Measurements from ENCODE around the gene NAGS.
"Not testable (repeated sequence)": the region's sequence is repeated elsewhere in the genome, so short reads cannot be mapped to it uniquely, and the experiment has no call there.

NAGS gene, protein sequence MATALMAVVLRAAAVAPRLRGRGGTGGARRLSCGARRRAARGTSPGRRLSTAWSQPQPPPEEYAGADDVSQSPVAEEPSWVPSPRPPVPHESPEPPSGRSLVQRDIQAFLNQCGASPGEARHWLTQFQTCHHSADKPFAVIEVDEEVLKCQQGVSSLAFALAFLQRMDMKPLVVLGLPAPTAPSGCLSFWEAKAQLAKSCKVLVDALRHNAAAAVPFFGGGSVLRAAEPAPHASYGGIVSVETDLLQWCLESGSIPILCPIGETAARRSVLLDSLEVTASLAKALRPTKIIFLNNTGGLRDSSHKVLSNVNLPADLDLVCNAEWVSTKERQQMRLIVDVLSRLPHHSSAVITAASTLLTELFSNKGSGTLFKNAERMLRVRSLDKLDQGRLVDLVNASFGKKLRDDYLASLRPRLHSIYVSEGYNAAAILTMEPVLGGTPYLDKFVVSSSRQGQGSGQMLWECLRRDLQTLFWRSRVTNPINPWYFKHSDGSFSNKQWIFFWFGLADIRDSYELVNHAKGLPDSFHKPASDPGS

DNA sequence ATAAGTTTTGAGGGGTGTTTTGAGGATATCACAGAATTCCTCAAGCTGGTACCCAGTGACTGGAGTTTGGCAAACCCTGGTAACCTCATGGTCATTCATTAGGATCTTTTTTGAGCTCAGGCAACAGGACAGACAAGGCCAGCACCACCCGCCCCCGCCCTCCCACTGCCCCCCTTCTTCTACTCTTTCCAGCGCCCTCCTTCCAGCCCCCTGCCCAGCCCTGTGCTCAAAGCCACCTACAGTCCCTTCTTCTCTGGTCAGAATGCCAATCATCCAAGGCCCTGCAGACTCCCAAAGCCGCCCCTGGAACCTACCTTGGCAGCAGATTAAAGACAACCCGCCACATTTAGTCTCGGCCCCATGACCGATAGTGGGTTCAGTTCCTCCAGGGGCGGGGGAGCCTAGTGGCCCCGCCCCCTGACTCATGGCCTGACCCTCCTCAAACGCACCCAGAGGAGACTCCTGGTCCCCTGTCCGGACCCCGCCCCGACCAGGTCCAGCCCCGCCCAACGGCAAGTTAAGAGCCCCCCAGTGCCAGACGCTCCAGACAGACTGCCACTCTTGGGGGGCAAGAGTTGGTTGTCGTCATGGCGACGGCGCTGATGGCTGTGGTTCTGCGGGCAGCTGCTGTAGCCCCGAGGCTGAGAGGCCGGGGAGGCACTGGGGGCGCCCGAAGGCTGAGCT is at the start of gene NAGS:
NAGS (plus strand) TSS at position 546 of the 684 bp plus-strand sequence; CDS start at position 588, 42 bp downstream.
- DNase-seq = peak in 1 of 6 experiments; percentile 14

DNA sequence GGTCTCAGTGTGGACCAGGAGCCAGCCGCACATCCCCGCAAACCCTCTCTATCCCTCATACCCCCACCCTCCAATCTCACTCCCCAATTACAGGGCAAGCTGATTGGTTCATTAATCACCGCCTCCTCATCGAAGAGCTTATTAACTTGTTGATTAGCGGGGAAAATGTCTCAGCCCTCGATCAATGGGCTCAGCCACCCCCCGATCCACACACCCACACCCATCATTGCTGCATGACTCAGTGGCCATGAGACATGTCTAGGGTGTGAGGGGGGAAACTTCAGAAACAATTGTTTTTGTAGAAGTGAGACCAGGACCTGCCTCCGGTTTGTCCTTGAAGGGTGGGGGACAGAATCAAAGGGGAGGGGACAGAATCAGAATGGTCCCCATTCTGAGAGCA is 48.2 kb upstream of the NAGS start:
- no peak for DNase-seq

DNA sequence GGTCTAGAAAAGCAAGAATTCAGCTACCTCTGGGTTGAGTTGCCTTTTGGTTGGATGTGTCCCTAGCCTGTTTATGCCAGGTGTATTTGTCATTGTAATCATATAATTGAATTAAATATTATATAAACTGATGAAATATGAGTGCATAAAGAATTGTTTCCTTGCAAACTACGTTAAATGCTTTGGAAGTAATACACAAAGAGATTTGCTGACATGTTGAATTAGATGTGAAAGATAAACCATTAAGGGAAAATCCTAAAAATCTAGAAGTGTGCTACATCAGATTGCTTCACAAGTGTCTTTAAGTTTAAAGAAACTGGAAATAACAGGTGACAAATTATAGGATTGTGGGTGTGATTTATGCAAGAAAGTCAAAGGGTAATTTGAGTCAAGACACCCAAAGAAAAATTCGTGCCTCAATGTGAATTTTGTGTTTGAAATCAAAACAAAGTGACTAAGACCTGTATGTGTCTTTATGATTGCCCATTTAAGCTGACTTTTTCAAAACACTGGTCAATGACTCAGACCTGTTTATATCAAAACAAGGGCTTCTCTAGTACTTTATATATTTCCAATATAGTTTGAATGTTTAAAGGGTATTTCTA is 45.6 kb upstream of the NAGS start:
- DNase-seq = no peak

DNA sequence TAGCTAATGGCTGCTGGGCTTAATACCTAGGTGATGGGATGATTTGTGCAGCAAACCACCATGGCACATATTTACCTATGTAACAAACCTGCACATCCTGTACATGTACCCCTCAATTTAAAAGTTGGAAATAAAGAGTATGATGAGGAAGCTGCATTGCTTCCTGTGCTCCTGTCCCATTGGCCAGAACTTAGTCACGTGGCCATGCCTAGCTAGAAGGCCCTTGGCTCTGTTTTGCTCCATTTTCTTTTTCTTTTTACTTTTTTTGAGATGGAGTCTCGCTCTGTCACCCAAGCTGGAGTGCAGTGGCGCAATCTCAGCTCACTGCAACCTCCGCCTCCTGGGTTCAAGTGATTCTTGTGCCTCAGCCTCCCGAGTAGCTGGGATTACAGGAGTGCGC is 43.1 kb upstream of the NAGS start:
- DNase-seq = not testable (repeated sequence)

DNA sequence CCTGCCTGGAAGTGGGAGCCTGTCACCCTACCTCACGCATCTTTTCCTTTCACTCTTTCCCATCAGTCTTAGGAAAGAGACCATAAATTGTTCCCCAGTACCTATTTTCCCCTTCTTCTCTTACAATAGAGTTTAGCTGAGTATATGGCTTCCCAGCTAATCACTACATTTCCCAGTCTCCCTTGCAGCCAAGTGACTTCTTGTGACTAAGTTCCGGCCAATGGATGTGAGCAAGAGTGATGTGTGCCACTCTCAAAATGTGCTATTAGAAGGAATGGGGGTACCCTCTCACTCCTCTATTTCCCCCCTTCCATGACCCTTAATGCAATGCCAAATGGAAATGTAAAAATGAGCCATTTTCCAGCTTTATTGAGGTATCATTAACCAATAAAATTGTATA is 42.5 kb upstream of the NAGS start:
- DNase-seq = no peak

DNA sequence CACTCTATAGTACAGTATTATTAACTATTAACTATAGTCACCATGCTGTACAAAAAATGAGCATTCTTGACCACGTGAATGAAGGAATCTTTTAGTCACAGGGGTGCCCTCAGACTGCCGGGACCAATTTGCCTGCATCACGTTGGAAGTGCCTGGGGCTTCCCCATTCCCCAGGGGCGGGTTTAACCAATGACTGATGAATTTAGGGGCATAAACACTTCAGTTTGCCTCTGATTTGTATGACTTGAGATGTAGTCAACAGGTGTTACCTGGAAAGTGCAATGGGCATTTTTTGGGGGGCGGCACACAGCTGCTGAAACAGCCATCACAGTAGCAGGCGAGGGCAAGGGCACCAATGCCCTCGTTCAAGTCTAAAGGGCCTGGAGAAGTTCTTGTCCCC is 41.9 kb upstream of the NAGS start:
- DNase-seq = no peak

DNA sequence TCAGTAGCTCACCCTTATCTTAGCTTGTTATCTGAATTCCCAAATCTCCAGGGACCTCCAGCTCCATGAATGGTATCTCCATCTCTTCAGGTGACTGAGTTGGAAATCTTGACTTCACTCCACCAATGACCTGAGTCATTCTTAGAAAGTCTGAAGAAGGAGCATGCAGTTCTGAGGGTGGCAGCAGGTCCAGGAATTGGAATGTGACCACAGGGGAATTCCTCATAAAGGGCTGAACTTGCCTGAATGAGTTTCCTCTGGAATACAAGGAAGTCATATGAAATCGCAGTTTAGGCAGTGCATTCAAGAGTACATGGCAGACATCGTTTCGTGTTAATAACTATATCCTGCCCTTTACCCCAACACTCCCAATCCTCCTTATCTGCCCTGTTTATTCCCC is 38.1 kb upstream of the NAGS start:
- no peak for DNase-seq

DNA sequence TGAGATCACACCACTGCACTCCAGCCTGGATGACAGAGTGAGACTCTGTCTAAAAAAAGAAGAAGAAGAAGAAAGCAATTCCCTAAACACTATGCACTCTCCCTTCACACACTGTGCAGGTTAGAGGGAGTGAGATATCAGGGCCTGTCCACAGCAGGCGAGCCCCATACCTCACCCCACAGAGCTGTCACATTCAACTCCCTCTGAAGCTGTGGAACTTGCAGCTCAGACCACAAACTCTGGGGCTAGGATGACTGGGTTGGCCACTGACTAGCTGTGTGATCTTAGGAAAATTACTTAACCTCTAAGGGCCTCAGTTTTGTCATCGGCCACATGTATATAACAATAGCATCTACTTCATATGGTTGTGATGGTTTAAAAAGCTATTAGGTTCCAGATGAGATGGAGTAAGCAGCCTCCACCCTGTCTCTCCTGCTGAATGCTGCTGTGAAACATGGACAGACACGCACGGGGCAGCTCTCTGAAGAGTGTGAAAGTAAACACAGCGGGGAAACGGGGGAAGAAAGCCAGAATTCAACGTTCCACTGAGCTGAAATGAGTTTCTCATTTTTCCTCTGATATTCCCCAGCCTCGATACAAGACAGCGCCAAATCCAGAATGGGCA is 37.1 kb upstream of the NAGS start:
- no peak for DNase-seq

DNA sequence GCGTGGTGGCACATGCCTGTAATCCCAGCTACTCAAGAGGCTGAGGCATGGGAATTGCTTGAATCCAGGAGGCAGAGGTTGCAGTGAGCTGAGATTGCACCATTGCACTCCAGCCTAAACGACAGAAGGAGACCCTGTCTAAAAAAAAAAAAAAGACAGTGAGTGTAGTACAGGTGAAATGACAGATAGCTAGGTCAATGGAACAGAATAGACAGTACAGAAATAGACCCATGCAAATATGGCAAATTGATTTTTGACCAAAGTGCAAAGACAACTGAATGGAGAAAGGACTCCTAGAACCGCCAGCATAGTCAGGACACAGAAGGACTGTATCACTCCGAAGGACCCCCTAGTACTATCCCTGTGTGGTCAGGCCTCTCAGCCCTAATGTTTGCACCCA is 34.1 kb upstream of the NAGS start:
- DNase-seq = no peak

DNA sequence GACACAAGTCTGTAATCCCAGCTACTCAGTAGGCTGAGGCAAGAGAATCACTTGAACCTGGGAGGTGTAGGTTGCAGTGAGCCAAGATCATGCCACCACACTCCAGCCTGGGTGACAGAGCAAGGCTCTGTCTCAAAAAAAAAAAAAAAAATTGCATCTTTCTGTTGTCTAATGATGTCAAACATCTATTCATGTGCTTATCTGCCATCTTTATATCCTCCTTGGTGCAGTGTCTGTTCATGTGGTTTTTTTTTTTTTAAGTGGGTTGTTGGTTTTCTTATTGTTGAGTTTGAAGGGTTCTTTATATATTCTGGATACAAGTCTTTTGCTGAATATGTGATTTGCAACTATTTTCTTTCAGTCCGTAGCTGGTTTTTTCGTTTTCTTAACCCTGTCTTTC is 33.0 kb upstream of the NAGS start:
- peak in 3 of 6 experiments; percentile 5 to 22 (median 20) for DNase-seq

DNA sequence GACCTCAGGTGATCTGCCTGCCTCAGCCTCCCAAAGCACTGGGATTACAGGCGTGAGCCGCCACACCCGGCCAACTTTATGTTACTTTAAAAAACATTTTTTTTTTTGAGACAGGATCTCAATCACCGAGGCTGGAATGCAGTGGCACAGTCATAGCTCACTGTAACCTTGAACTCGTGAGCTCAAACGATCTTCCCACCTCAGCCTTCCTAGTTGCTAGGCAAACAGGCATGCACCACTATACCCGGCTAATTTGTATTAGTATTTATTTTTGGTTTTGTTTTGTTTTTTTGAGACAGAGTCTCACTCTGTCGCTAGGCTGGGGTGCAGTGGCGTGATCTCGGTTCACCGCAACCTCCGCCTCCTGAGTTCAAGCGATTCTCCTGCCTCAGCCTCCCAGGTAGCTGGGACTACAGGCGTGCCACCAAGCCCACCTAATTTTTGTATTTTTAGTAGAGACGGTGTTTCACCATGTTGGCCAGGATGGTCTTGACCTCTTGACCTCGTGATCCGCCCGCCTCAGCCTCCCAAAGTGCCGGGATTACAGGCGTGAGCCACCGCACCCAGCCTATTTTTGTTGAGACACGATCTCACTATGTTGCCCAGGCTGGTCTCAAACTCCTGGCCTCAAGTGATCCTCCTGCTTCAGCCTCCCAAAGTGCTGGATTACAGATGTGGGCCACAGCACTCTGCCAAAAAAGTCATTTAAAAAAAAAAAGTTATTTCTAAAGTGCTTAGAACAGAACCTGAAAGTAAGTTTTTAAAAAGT is 31.8 kb upstream of the NAGS start:
- not testable (repeated sequence) for DNase-seq

DNA sequence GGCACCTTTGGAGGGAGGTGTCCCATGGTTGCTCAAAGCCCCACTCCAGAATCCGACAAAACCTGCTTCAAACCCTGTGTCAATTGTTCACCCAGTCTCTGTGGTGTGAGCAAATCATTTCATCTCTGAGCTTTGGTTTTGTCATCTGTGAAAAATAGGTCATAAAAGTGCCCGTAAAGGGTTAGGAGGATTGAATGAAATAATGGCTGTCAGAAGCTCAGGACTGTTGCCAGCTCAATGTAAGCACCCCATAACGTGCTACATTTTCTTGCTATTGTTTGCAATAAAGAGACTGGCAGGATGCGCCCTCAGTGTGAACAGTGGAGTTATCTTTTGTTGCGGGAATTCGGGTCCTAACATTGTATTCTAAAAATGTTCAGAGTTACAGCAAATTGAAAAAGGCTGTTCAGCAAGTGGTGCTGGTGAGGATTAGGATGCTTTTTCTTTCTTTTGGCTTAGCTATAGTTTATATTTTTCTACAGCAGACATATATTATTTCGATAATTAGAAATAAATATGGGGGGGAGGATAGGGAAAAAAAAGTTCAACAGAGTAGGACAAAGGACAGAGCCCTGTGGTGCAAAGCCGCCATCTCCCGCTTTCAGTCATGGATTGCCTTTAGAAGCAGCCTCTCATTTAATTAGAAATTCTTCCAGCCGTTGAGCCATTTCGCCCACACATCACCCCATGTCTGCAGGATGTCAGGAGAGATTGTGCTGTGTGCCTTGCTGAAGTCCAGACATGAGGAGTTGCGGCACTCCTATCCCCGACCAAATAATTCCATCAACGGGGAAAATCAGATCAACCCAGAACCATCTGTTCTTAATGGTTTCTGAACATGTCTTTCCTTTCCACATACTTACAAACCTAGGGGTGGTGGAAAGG is 29.8 kb upstream of the NAGS start:
- DNase-seq = no peak

DNA sequence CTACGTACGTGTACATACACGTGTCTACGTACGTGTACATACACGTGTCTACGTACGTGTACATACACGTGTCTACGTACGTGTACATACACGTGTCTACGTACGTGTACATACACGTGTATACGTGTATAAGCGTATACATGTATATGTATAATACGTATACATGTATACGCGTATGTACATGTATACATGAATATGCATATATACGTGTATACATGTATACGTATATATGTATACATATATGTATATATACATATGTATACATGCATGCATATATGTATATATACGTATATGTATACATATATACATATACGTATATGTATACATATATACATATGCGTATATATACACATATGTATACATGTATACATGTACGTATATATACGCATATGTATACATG is 28.5 kb upstream of the NAGS start:
- no peak for DNase-seq

DNA sequence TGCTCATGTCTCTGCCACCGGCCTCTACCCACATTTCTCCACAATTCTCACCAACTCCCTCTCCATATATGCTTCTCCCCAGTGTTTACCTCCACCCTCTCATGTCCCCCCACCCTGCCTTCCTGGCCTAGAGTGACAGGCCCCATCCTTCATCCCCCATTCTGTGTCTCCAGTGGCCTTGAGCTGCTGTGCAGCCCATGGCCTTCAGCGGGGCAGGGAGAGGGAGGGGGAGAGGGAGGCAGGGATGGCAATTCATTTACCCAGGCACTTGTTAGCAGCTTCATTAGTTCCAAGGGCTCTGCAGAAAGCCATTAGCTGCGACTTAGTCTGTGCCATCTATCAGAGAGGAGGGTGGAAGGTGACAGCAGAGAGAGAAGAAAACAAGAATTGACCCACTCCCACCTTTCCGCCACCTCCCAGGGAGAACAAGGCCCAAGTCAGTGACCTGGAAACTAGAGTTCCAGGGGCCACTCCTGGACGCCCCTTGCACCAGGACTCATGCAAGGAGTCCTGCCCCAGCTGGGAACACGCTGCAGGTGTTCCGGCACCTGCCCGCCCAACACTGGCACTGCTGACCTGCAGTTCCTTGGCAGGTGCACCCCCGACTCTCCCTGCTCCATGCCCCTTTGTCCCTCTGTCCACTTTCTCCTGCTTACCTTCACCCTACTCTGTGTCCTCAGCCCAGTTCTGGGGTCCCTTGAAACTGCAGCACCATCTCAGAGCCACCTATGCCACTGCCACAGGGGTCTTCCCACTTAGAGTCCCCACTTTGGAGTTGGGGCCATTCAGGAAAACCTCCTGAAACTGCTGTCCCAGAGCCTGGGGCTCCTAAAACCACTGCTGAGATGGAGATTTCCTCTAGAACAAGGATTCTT is 27.2 kb upstream of the NAGS start:
- no peak for DNase-seq

DNA sequence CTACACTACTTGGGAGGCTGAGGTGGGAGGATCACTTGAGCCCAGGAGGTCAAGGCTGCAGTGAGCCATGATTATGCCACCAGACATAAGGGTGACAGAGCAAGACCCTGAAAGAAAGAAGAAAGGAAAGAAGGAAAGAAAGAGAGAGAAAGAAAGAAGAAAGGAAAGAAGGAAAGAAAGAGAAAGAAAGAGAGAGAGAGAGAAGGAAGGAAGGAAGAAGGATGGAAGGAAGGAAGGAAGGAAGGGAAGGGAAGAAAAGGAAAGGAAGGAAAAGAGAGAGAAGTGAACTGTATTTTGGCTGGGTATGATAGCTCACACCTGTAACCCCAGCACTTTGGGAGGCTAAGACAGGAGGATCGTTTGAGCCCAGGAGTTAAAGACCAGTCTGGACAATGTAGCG is 26.3 kb upstream of the NAGS start:
- DNase-seq = no peak

DNA sequence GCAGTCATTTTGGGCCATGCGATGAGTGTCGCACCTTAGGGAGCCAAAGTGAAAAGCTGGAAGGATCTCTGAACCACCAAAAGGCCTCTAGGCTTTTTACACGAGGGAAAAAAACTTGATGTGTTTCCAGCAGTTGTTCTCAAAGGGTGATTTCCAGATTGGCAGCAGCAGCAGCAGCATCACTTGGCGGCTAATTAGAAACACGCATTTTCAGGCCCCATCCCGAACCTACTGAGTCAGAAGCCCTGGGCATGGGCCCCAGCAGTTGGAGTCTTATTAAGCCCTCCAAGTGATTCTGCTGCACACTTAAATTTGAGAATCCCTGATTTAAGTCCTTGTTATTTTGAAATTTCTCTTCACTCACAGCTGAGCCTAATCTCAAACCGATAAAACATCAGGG is 25.4 kb upstream of the NAGS start:
- DNase-seq = no peak

DNA sequence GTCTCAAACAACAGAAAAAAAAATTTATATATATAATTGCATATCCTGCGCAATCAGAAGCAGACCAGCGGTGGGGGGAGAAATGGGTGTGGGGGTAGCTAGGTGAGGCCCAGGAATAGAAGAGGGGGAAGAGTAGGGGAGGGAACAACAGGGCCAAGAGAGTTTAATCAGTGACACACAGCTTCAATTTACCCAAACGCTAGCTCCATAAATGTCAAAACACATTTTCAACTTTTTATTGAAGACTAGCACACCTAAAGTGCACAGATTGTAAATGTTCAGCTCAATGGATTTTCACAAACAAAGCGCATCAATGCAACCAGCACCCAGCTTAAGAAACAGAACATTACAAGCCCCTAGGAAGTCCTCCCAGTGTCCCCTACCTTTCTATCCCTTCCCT is 24.8 kb upstream of the NAGS start:
- DNase-seq = no peak

DNA sequence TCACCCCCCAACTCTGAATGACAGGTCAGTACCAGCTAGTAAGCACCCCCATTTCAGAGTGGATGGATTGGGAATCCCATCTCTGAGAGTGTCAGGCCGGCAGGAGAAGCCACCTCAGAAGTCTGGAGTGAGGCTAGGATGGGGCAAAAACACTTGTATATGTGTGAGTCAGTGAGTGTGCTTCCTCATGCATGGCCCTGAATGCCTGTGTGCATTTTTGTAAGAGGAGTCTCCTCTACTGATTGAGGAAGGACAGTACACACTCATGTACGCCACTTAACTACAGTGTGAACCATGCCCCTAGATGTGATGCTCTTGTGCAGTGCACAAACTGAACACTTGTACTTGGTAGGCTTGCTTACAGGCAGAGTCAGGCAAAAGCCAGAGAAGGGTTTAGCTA is 22.3 kb upstream of the NAGS start:
- no peak for DNase-seq

DNA sequence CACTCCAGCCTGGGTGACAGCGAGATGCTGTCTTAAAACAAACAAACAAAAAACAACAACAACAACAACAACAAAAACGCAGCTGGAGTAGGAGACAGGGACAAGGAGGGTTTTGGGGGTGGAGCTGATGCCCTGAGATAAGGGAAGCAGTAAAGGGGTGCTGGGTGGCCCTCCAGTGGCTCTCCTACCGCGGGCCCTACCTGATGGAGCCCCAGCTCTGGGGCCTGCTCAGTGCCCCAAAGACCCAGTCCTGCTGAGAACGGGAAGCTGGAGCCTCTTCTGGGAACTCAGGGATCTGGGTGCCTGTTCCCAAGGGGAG is 21.3 kb upstream of the NAGS start:
- no peak for DNase-seq
